GM12801 (cell line): ENCODE measurements around the gene AJAP1.

Experiments used
- TF ChIP-seq, protein P1 (sequence below): IDR thresholded peaks from one replicate; pipeline ENCODE4 v1.5.1; 2011; ENCODE audit warnings: control low read depth; ENCODE audit not compliant: insufficient read length; ENCODE audit errors: extremely low read depth

AJAP1 gene

DNA sequence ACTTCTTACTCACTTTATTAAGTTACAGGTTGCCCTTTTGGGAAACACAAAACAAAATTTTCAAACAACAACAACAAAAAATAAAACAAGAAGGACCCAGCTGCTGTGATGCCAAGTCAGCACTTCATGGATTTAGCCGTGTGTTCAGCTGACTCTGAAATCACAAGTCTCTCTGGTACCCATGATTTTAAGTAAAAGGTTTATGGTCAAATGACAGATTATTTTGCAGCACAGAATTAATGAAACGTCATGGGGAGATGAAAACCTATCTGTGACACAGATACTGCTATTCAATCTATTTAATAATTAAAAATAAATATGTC, 7.1 kb downstream of the AJAP1 start:
- TF ChIP-seq, protein P1, sequence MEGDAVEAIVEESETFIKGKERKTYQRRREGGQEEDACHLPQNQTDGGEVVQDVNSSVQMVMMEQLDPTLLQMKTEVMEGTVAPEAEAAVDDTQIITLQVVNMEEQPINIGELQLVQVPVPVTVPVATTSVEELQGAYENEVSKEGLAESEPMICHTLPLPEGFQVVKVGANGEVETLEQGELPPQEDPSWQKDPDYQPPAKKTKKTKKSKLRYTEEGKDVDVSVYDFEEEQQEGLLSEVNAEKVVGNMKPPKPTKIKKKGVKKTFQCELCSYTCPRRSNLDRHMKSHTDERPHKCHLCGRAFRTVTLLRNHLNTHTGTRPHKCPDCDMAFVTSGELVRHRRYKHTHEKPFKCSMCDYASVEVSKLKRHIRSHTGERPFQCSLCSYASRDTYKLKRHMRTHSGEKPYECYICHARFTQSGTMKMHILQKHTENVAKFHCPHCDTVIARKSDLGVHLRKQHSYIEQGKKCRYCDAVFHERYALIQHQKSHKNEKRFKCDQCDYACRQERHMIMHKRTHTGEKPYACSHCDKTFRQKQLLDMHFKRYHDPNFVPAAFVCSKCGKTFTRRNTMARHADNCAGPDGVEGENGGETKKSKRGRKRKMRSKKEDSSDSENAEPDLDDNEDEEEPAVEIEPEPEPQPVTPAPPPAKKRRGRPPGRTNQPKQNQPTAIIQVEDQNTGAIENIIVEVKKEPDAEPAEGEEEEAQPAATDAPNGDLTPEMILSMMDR, result no peak

DNA sequence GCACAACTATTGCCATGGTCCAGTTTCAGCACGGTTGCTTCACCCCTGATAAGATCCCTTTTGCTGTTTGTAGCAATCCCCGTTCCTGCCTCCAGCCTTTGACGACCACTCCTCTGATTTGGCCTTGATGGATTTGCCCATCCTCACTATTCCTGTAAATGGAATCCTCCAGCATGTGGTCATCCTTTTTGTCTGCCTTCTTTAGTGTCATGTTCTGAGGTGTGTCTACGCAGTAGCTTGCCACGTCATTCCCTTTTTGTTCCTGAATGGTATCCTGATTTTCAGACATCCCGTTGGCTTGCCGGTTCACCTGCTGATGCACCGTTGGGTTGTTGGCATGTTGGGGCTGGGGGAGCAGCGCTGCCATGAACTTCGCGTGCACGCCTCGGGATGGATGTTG, 7.8 kb downstream of the AJAP1 start:
- TF ChIP-seq, protein P1, result no peak

DNA sequence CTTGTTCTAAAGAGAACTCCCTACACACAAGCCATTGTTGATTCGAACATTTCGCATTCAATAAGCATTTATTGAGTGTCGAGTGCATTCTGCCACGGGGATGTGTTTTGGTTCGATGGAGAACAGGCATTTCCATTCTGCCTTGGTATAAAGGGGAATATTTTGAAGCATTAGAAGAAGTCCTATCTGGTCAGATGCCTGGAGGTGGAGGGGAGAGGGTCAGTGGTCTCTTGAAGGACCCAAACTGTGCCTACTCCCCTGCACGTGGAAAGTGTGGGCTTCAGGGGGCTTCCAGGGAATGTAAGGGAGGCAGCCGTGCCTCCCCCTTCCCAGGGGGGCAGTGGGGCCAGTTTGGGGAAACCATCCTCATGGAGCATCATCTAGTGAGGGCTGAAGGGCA, 8.3 kb downstream of the AJAP1 start:
- TF ChIP-seq, protein P1, result no peak

DNA sequence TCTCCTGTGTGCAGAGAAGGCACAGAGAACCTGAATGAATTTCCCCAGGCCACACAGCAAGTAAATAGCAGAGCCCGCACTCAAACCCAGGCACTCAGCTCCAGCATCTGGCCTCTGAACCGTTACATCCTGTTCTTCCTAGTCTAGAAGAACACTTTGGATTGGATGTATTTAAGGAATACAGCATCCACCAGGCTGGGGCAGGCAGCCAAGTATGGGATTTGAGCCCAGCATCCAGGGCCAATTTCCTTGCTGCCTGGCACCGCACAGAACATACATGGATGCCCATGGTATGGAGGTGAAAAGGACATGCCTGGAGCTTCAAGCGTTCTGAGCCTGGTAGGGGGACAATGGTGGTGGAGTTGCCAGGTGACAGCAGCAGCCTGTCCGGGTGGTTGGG, 9.7 kb downstream of the AJAP1 start:
- TF ChIP-seq, protein P1, result no peak

DNA sequence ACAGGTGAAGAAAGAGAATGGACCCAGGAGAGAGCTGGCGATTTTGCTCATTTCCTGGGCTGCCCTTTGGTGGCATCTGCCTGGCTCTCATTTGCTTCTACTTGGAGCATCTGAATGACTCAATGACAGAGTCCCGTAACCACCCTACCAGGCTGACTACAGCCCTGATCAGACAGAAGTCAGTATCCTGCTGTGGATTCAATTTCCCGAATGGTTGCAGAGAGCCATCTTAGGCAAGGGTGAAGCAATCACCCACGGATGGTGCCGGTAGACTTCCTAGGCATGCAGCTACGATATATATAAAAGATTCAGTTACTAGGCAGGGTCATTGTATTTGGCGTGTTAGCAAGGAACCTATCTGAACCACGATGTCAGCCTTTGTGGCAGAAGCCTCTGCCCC, 10.2 kb downstream of the AJAP1 start:
- TF ChIP-seq, protein P1, result no peak

DNA sequence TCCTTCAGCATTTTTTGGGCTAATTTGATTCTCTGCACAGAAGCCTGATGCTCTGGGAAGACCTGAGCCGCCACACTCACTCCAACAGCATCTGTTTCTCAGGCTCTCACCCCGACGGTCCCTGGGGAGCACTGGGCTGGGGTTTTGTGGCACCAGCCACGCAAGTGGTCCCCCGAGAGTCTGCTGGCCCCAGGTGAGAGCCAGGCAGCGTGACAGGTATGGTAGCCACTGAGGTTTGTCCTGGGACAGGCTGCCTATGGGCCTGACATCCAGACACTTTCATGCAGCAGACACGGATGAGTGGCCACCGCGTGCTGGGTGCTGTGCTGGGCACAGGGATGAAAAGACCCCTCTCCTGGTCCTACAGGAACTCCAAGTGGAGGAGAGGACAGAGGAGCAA, 11.0 kb downstream of the AJAP1 start:
- TF ChIP-seq, protein P1, result no peak

DNA sequence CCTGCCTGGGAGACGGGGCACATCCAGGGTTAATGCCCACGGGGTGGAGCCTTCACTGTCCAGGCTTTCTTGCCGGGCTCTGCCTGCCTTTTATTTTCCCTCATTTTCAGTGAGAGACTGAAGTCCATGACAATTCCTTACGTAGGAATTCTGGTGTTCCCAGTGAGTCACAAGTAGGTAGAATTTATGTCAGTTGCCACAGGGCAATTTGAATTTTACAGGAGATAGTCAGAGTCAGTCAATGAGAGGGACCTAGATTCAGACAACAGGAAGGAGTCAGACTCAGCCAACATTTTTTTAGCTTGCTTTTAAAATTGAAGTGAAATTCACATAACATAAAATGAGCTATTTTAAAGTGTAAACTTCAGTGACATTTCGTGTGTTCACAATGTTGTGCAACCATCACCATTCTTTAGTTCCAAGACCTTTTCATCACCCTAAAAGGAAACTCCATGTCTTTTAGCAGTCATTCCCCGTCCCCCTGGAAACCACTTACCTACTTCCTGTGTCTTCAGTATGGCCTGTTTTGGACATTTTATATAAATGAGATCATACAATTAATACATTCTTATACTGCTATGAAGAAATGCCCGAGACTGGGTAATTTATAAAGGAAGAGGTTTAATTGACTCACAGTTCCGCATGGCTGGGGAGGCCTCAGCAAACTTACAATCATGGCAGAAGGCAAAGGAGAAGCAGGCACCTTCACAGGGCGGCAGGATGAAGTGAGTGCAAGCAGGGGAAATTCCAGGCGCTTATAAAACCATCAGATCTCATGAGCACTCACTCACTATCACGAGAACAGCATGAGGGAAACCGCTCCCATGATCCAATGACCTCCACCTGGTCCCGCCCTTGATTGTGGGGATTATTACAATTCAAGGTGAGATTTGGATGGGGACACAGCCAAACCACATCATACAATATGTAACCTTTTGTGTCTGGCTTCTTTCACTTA, 14.6 kb downstream of the AJAP1 start:
- TF ChIP-seq, protein P1, result no peak
